Naive thymus-derived CD4-positive, alpha-beta T cell (primary cell): ENCODE data around the gene CXCR6. TPM values are rescaled to one million over a fixed set of nuclear protein-coding genes. Genes with fewer than 3 reads are reported as not detected.

Experiments
- ATAC-seq: fragments of 150-1000 bp; cut with Tn5 transposase; 2 replicates; pipeline ENCODE4 v1.10.0; 2021; ENCODE audit warnings: mild to moderate bottlenecking, moderate library complexity
- CTCF ChIA-PET: fragments of 350-600 bp; sonication (Branson Sonifier 250); formaldehyde crosslinking; loops from one replicate; lab custom pipeline; 2021; ENCODE audit warnings: antibody characterized with exemption; lab: Charles Lee
- POLR2A ChIA-PET: fragments of 350-600 bp; sonication (Branson Sonifier 250); formaldehyde crosslinking; loops from one replicate; lab custom pipeline; 2021; ENCODE audit warnings: antibody characterized with exemption, inconsistent platforms; lab: Charles Lee
- DNase-seq, 9 donors: peaks; one replicate each; pipeline versions ENCODE4 v3.0.0 to v3.0.0-alpha.2; 2020 to 2022; ENCODE audit warnings: mixed read lengths in 1 of 9
- H3K27ac ChIP-seq: one replicate; pipeline ENCODE4 v1.7.0; 2013; ENCODE audit warnings: mild to moderate bottlenecking, low read depth, low read length, moderate library complexity
- H3K27me3 ChIP-seq, 2 donors: one replicate each; pipeline ENCODE4 v1.7.0; 2013; ENCODE audit warnings: low read length in 2 of 2, mild to moderate bottlenecking in 2 of 2, moderate library complexity in 2 of 2; ENCODE audit not compliant: control insufficient read depth in 2 of 2, insufficient read depth in 2 of 2
- H3K36me3 ChIP-seq, 3 experiments: 1 replicate in 2 of 3; 2 replicates in 1 of 3; pipeline ENCODE4 v1.7.0; 2013; ENCODE audit warnings: low read length in 3 of 3, mild to moderate bottlenecking in 3 of 3, moderate library complexity in 1 of 3; ENCODE audit not compliant: insufficient read depth in 3 of 3, control insufficient read depth in 2 of 3
- H3K4me1 ChIP-seq, 2 donors: one replicate each; pipeline ENCODE4 v1.7.0; 2013; ENCODE audit warnings: low read length in 2 of 2, mild to moderate bottlenecking in 2 of 2, moderate library complexity in 1 of 2; ENCODE audit not compliant: control insufficient read depth in 2 of 2, insufficient read depth in 2 of 2
- H3K4me3 ChIP-seq: 2 replicates; pipeline ENCODE4 v1.7.0; 2013; ENCODE audit warnings: mild to moderate bottlenecking, low read length
- H3K9me3 ChIP-seq, 3 experiments: 1 replicate in 2 of 3; 2 replicates in 1 of 3; pipeline ENCODE4 v1.7.0; 2013; ENCODE audit warnings: low read length in 3 of 3; ENCODE audit not compliant: control insufficient read depth in 2 of 3
- H3K27ac Mint-ChIP-seq, 9 donors: one replicate each; pipeline ENCODE4 v1.8.0; 2020 to 2022; ENCODE audit warnings: mixed read lengths in 9 of 9, mild to moderate bottlenecking in 8 of 9, moderate library complexity in 5 of 9, inconsistent platforms in 2 of 9
- H3K27me3 Mint-ChIP-seq, 5 donors: one replicate each; pipeline ENCODE4 v1.8.0; 2021 to 2022; ENCODE audit warnings: mixed read lengths in 5 of 5, mild to moderate bottlenecking in 1 of 5
- H3K36me3 Mint-ChIP-seq, 5 donors: one replicate each; pipeline ENCODE4 v1.8.0; 2020 to 2022; ENCODE audit warnings: mixed read lengths in 5 of 5, mild to moderate bottlenecking in 3 of 5, inconsistent platforms in 1 of 5
- H3K4me1 Mint-ChIP-seq, 7 donors: one replicate each; pipeline ENCODE4 v1.8.0; 2020 to 2022; ENCODE audit warnings: mixed read lengths in 7 of 7, mild to moderate bottlenecking in 3 of 7, inconsistent platforms in 1 of 7
- H3K4me3 Mint-ChIP-seq, 10 donors: one replicate each; pipeline ENCODE4 v1.8.0; 2020 to 2022; ENCODE audit warnings: mild to moderate bottlenecking in 10 of 10, mixed read lengths in 10 of 10, moderate library complexity in 6 of 10, inconsistent platforms in 2 of 10
- H3K9me3 Mint-ChIP-seq, 11 donors: one replicate each; pipeline ENCODE4 v1.8.0; 2020 to 2022; ENCODE audit warnings: mixed read lengths in 11 of 11, mild to moderate bottlenecking in 4 of 11, inconsistent platforms in 1 of 11, moderate library complexity in 1 of 11
- intact Hi-C, 2 donors: fragments of 100-400 bp; cut with micrococcal nuclease; formaldehyde crosslinking; loops; one replicate each; pipeline ENCODE4 v1.15.1; 2023
- polyA plus RNA-seq, 2 donors: library from polyadenylated mRNA; unstranded; fragments of 300-500 nt; fragmentation: Illumina TruSeq; gene quantifications; one replicate each; pipeline ENCODE4 v1.2.3, GENCODE V29; 2021
- total RNA-seq, 6 experiments: library from RNA in 5 of 6; stranded (reverse) in 5 of 6; gene quantifications; 1 replicate in 5 of 6; 2 replicates in 1 of 6; pipeline ENCODE4 v1.2.3 and lab custom pipeline; 2021 to 2026

Gene CXCR6
- total and polyA plus RNA-seq, 7 experiments from 2014 or later, result 0.12 to 33.7 (median 0.23) TPM; not detected in 1

DNA sequence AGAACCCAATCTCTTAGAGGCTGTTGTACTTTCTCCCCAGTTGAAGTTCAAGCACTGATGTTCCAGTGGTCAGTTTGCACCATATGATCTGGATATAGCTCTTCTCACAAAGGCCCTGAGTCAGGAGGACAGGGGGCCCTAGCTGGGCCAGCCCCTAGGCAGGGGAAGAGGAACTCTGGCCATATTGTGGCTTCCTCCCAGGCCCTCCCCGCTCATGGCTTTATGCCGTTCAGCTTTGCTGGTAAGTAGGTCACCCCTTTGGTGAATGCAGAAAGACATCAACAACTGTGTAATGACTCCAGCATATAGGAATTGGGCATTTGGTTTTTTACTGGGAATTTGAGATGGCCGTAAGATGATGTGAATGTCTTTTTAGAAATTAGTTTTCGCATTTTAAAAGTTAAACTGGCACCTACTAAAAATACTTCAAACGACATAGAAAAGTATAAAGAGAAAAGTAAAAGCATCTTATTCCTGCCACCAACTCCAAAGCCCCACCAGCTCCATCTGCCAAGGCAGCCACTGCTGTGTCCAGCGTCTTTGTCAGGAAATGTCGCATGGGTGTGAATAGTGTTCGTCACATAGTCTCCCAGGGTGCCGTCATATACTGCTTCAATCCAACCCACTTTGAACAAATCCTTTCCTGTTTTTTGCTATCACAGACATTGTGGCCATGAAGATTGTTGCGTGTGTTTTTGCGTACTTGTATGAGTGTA lies 31.6 kb upstream of the CXCR6 start:
- H3K4me3 ChIP-seq, result no peak overlapping the region
- Mint-ChIP-seq H3K36me3 (peaks cover 5 to 26% (median 9%) of the 10 kb centered on the region in 5 donors), H3K27me3 (peaks cover 0 to 56% (median 0%) of the 10 kb centered on the region in 5 donors), H3K4me3 (peak overlapping the region in 3 of 10 donors; percentile 26 to 32 (median 28)), H3K9me3 (peaks cover 0 to 4% (median 0%) of the 10 kb centered on the region in 11 donors), H3K4me1 (peaks cover 38 to 74% (median 53%) of the 10 kb centered on the region in 7 donors), H3K27ac (peak overlapping the region in 5 of 9 donors; percentile 12 to 69 (median 17))
- ATAC-seq (no peak), DNase-seq (peak in 1 of 9 donors; percentile 10)
- no peaks in the 10 kb centered on the region for H3K36me3 ChIP-seq
- H3K9me3 ChIP-seq, result no peaks in the 10 kb centered on the region
- no peak overlapping the region for H3K27ac ChIP-seq
- peaks cover 29 to 39% of the 10 kb centered on the region in 2 donors for H3K4me1 ChIP-seq
- CTCF ChIA-PET, result no interaction called here
- POLR2A ChIA-PET, result no interaction called here
- intact Hi-C loops, result no loop called here
- no peaks in the 10 kb centered on the region for H3K27me3 ChIP-seq

DNA sequence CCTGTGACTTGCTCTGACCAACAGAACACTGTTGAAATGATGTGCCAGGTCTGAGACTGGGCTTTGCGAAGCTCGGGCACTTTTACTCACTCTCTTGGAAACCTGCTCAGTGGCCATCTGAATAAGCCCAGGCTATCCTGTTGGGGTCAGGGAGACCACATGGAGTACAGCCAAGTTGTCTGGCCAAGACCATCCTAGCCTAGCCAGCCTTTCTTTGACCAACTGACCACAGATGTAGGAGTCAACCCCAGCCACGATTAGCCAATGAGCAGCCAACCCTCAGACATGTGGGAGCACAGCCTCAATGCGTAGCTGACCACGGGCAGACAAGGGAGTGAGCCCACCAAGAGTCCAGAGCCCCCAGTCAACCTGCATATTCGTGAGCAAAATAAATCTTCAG lies 30.8 kb upstream of the CXCR6 start:
- ChIA-PET POLR2A (no interaction called here), CTCF (interaction anchor here (1.2 kb wide), 1 partner anchor 8 kb away, joined by 5 read pairs; no protein-coding TSS in a partner anchor)
- ATAC-seq (no peak), DNase-seq (no peak)
- intact Hi-C loops, result no loop called here
- Histone ChIP-seq H3K27ac (no peak overlapping the region), H3K4me1 (peaks cover 29 to 41% of the 10 kb centered on the region in 2 donors), H3K4me3 (no peak overlapping the region), H3K9me3 (no peaks in the 10 kb centered on the region), H3K36me3 (no peaks in the 10 kb centered on the region), H3K27me3 (no peaks in the 10 kb centered on the region)
- peaks cover 5 to 20% (median 9%) of the 10 kb centered on the region in 5 donors for H3K36me3 Mint-ChIP-seq
- H3K27me3 Mint-ChIP-seq, result peaks cover 0 to 54% (median 0%) of the 10 kb centered on the region in 5 donors
- peaks cover 0 to 4% (median 0%) of the 10 kb centered on the region in 11 donors for H3K9me3 Mint-ChIP-seq
- H3K4me3 Mint-ChIP-seq, result peak overlapping the region in 3 of 10 donors; percentile 28 to 32 (median 29)
- peaks cover 38 to 71% (median 50%) of the 10 kb centered on the region in 7 donors for H3K4me1 Mint-ChIP-seq
- H3K27ac Mint-ChIP-seq, result peak overlapping the region in 3 of 9 donors; percentile 15 to 69 (median 49)

DNA sequence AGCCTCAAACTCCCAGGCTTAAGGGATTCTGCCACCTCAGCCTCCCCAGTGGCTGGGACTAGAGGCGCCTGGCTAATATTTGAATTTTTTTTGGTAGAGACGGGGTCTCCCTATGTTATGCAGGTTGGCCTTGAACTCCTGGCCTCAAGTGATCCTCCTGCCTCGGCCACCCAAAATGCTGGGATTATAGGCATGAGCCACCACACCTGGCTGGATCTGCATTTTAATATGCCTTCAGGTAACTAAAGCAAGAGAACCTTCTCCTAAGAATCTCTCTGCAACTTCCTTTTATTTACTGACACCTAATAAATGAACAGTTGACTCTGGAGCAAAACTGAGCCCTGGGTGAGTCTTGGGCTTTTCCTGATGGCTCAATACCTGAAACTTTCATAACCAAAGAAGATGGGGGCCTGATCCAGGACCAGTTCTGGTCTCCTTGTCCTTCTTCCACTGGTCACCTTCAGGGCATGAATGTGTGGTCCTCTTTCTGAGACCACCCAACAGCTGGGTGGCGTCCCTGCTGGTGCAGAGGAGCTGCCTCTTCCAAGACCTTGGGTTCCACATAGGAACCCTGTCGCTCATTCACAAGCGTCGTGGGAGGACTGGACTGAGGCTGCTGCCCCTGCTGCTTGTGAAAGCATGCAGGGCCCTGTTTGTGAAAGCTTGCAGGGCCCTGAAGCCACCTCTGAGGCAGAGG lies 28.8 kb upstream of the CXCR6 start:
- Histone ChIP-seq H3K4me1 (peaks cover 15 to 24% of the 10 kb centered on the region in 2 donors), H3K9me3 (no peaks in the 10 kb centered on the region), H3K4me3 (peak overlapping the region; percentile 53), H3K27me3 (no peaks in the 10 kb centered on the region), H3K36me3 (peaks cover 0 to 12% (median 3%) of the 10 kb centered on the region in 3 experiments), H3K27ac (no peak overlapping the region)
- ChIA-PET POLR2A (interaction anchor here (0.8 kb wide), 1 partner anchor 22 kb away, joined by 3 read pairs; no protein-coding TSS in a partner anchor), CTCF (interaction anchor here (0.9 kb wide), 1 partner anchor 165 kb away, joined by 3 read pairs; no protein-coding TSS in a partner anchor)
- H3K9me3 Mint-ChIP-seq, result peaks cover 0 to 4% (median 0%) of the 10 kb centered on the region in 11 donors
- intact Hi-C loops, result loop anchor here (5.0 kb wide), 1 partner anchor 72 kb away; the partner anchor contains the start of gene LZTFL1 (in 2 of the 2)
- peak overlapping the region in 4 of 10 donors; percentile 21 to 88 (median 80) for H3K4me3 Mint-ChIP-seq
- DNase-seq (no peak), ATAC-seq (no peak)
- peaks cover 5 to 19% (median 10%) of the 10 kb centered on the region in 5 donors for H3K36me3 Mint-ChIP-seq
- H3K4me1 Mint-ChIP-seq, result peaks cover 21 to 52% (median 33%) of the 10 kb centered on the region in 7 donors
- peaks cover 0 to 52% (median 0%) of the 10 kb centered on the region in 5 donors for H3K27me3 Mint-ChIP-seq
- peak overlapping the region in 4 of 9 donors; percentile 10 to 82 (median 70) for H3K27ac Mint-ChIP-seq

DNA sequence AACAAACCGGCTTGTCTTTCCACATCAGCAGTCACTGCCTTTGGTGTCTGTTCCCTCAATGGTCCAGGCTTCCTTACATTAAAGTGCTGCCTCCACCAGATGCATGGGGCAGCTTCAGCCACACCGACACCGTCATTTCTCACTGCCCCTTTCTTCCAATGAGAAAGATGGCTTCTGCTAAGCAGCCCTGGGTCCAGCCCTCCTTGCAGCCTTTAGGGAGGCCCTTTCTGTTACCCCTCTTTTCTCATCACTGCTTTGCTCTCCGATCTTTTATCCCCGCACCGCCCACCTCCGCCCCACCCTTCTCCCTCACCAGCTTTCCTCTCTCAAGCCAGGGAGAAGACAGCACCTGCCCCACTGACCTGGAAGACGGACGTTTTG lies 28.2 kb upstream of the CXCR6 start:
- H3K9me3 Mint-ChIP-seq, result peaks cover 0 to 3% (median 0%) of the 10 kb centered on the region in 11 donors
- Histone ChIP-seq H3K27me3 (no peaks in the 10 kb centered on the region), H3K4me3 (peak overlapping the region; percentile 53), H3K9me3 (no peaks in the 10 kb centered on the region), H3K4me1 (peaks cover 15 to 24% of the 10 kb centered on the region in 2 donors), H3K36me3 (peaks cover 0 to 17% (median 3%) of the 10 kb centered on the region in 3 experiments), H3K27ac (no peak overlapping the region)
- H3K36me3 Mint-ChIP-seq, result peaks cover 4 to 15% (median 5%) of the 10 kb centered on the region in 5 donors
- intact Hi-C loops, result loop anchor here (5.0 kb wide), 1 partner anchor 73 kb away; the partner anchor contains the start of gene LZTFL1 (in 2 of the 2)
- CTCF ChIA-PET, result interaction anchor here (0.9 kb wide), 1 partner anchor 164 kb away, joined by 3 read pairs; no protein-coding TSS in a partner anchor
- peaks cover 0 to 47% (median 0%) of the 10 kb centered on the region in 5 donors for H3K27me3 Mint-ChIP-seq
- peak overlapping the region in 8 of 9 donors; percentile 36 to 82 (median 58) for H3K27ac Mint-ChIP-seq
- DNase-seq, result no peak
- H3K4me1 Mint-ChIP-seq, result peaks cover 17 to 46% (median 29%) of the 10 kb centered on the region in 7 donors
- POLR2A ChIA-PET, result interaction anchor here (0.8 kb wide), 1 partner anchor 23 kb away, joined by 3 read pairs; no protein-coding TSS in a partner anchor
- peak overlapping the region; percentile 70 to 90 (median 83) for H3K4me3 Mint-ChIP-seq
- ATAC-seq, result no peak

DNA sequence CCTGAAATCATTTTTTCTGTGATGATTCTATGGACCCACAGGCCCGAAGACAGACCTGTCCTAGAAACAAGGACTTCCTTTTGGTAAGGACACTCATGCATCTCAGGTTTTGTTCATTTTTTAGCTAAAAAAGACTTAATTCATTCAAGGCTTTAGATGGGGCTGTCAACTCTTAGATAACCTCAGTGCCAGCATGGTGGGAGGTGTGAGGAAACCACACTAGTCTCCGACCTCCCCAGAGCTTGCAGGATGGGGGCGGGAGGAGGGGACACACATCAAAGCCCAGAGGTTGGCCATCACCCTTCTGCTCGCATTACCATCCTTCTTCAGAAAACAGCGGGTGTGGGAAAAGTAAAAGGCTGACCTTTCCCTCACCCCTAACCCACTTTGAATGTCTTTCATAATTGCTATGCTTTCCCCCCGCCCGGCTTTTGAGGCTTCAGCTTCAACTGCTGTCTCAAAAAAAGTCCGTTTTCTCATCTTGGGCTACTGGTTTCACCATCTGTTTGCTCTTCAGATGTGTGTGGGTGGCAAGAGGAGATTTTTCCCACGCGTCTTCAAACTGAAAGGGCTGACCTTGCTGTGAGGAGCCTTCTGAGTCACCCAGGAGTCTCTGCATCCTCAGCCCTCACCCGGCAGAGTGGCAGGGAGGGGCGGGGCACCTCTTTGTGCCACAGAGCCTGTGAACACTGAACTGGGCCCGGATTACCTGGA lies 27.6 kb upstream of the CXCR6 start:
- H3K36me3 Mint-ChIP-seq, result peaks cover 0 to 15% (median 9%) of the 10 kb centered on the region in 5 donors
- H3K4me1 Mint-ChIP-seq, result peaks cover 17 to 45% (median 25%) of the 10 kb centered on the region in 7 donors
- peak overlapping the region; percentile 36 to 82 (median 69) for H3K27ac Mint-ChIP-seq
- Histone ChIP-seq H3K36me3 (peaks cover 0 to 24% (median 3%) of the 10 kb centered on the region in 3 experiments), H3K27ac (no peak overlapping the region), H3K27me3 (no peaks in the 10 kb centered on the region), H3K4me1 (peaks cover 15 to 24% of the 10 kb centered on the region in 2 donors), H3K4me3 (peak overlapping the region; percentile 53), H3K9me3 (no peaks in the 10 kb centered on the region)
- POLR2A ChIA-PET, result no interaction called here
- H3K4me3 Mint-ChIP-seq, result peak overlapping the region; percentile 70 to 90 (median 83)
- intact Hi-C loops, result loop anchor here (2.0 to 5.0 kb wide), 2 partner anchors 45 to 73 kb away; partner anchors contain the start of gene LZTFL1 (in 2 of the 2)
- H3K27me3 Mint-ChIP-seq, result peaks cover 0 to 41% (median 0%) of the 10 kb centered on the region in 5 donors
- DNase-seq (peak in 8 of 9 donors; percentile 24 to 81 (median 38)), ATAC-seq (peak; percentile 86)
- CTCF ChIA-PET, result interaction anchor here (0.9 kb wide), 1 partner anchor 163 kb away, joined by 3 read pairs; no protein-coding TSS in a partner anchor
- no peaks in the 10 kb centered on the region for H3K9me3 Mint-ChIP-seq
